ENCODE measurements around the gene DDX20. TPM values are rescaled to one million over a fixed set of nuclear protein-coding genes. Genes with fewer than 3 reads are reported as not detected.
"Not testable (repeated sequence)": the region's sequence is repeated elsewhere in the genome, so short reads cannot be mapped to it uniquely, and the experiment has no call there.

The DDX20 gene
- polyA plus RNA-seq, 3 donors from 2014 or later, result 4.1 to 12.3 (median 7.2) TPM

GRCh38 chr1:111735858-111736544, 19.7 kb upstream of the DDX20 start:
- Mint-ChIP-seq H3K4me1 (peaks cover 20 to 24% of the 10 kb centered on the region in 2 donors), H3K4me3 (no peak overlapping the region), H3K36me3 (no peaks in the 10 kb centered on the region), H3K27ac (no peak overlapping the region), H3K27me3 (ENCODE audit: low read depth in 3 of 3) (peaks cover 18 to 21% (median 18%) of the 10 kb centered on the region in 3 donors), H3K9me3 (no peaks in the 10 kb centered on the region)
- no peak for DNase-seq

GRCh38 chr1:111736548-111737215, 19.0 kb upstream of the DDX20 start:
- Mint-ChIP-seq H3K4me3 (peak overlapping the region in 1 of 5 donors; percentile 3), H3K9me3 (no peaks in the 10 kb centered on the region), H3K27ac (no peak overlapping the region), H3K4me1 (peaks cover 21 to 24% of the 10 kb centered on the region in 2 donors), H3K27me3 (ENCODE audit: low read depth in 3 of 3) (peaks cover 18 to 23% (median 23%) of the 10 kb centered on the region in 3 donors), H3K36me3 (no peaks in the 10 kb centered on the region)
- DNase-seq, result no peak

- Mint-ChIP-seq H3K27me3 (ENCODE audit: low read depth in 3 of 3) (peaks cover 18 to 29% (median 28%) of the 10 kb centered on the region in 3 donors), H3K36me3 (no peaks in the 10 kb centered on the region), H3K4me3 (peak overlapping the region; percentile 76 to 90 (median 81)), H3K9me3 (no peaks in the 10 kb centered on the region), H3K4me1 (peaks cover 21 to 24% of the 10 kb centered on the region in 2 donors), H3K27ac (peak overlapping the region in 2 of 6 donors; percentile 1 to 72)
- no peak for DNase-seq
Measured at GRCh38 chr1:111737216-111738132, 18.2 kb upstream of the DDX20 start.

GRCh38 chr1:111738133-111738435, 17.6 kb upstream of the DDX20 start:
- peak overlapping the region in 2 of 6 donors; percentile 1 to 72 for H3K27ac Mint-ChIP-seq
- H3K4me1 Mint-ChIP-seq, result peaks cover 21 to 24% of the 10 kb centered on the region in 2 donors
- peaks cover 18 to 29% (median 28%) of the 10 kb centered on the region in 3 donors for H3K27me3 Mint-ChIP-seq (ENCODE audit: low read depth in 3 of 3)
- H3K36me3 Mint-ChIP-seq, result no peaks in the 10 kb centered on the region
- H3K4me3 Mint-ChIP-seq, result peak overlapping the region; percentile 76 to 90 (median 81)
- DNase-seq, result no peak
- H3K9me3 Mint-ChIP-seq, result no peaks in the 10 kb centered on the region

- peak overlapping the region in 2 of 6 donors; percentile 64 to 69 for H3K27ac Mint-ChIP-seq
Measured at GRCh38 chr1:111738436-111739193, 17.1 kb upstream of the DDX20 start.

GRCh38 chr1:111739194-111739924, 16.3 kb upstream of the DDX20 start, which contains the start of gene INKA2:
TSS of gene INKA2 (minus strand) at chr1:111739395. CDS start at chr1:111739242, 153 bp downstream.
- H3K27me3 Mint-ChIP-seq (ENCODE audit: low read depth in 3 of 3), result peaks cover 17 to 29% (median 28%) of the 10 kb centered on the region in 3 donors

More at GRCh38 chr1:111738436-111739193, 17.1 kb upstream of the DDX20 start:
- Mint-ChIP-seq H3K27me3 (ENCODE audit: low read depth in 3 of 3) (peaks cover 18 to 29% (median 28%) of the 10 kb centered on the region in 3 donors), H3K4me1 (peaks cover 21 to 24% of the 10 kb centered on the region in 2 donors), H3K9me3 (no peaks in the 10 kb centered on the region), H3K36me3 (no peaks in the 10 kb centered on the region), H3K4me3 (peak overlapping the region; percentile 83 to 91 (median 87))
- DNase-seq, result peak; percentile 29 to 45 (median 35)

GRCh38 chr1:111739925-111740765, 15.6 kb upstream of the DDX20 start:
- peak in 2 of 3 donors; percentile 20 to 28 for DNase-seq

More at GRCh38 chr1:111739194-111739924, 16.3 kb upstream of the DDX20 start, which contains the start of gene INKA2:
- peaks cover 21 to 24% of the 10 kb centered on the region in 2 donors for H3K4me1 Mint-ChIP-seq
- H3K4me3 Mint-ChIP-seq, result peak within 1 kb of the TSS; percentile 83 to 91 (median 87)
- H3K36me3 Mint-ChIP-seq, result no peaks in the 10 kb centered on the region
- peak; percentile 61 to 65 (median 64) for DNase-seq
- peak within 1 kb of the TSS in 4 of 6 donors; percentile 56 to 69 (median 62) for H3K27ac Mint-ChIP-seq
- H3K9me3 Mint-ChIP-seq, result no peaks in the 10 kb centered on the region

GRCh38 chr1:111742292-111742691, 13.4 kb upstream of the DDX20 start:
- Mint-ChIP-seq H3K27me3 (ENCODE audit: low read depth in 3 of 3) (peaks cover 14 to 32% (median 21%) of the 10 kb centered on the region in 3 donors), H3K4me1 (peaks cover 21 to 24% of the 10 kb centered on the region in 2 donors)
- not testable (repeated sequence) for H3K27ac Mint-ChIP-seq, H3K4me3 Mint-ChIP-seq, H3K36me3 Mint-ChIP-seq, DNase-seq, H3K9me3 Mint-ChIP-seq

More at GRCh38 chr1:111739925-111740765, 15.6 kb upstream of the DDX20 start:
- Mint-ChIP-seq H3K27me3 (ENCODE audit: low read depth in 3 of 3) (peaks cover 17 to 32% (median 28%) of the 10 kb centered on the region in 3 donors), H3K36me3 (no peaks in the 10 kb centered on the region), H3K4me1 (peaks cover 21 to 24% of the 10 kb centered on the region in 2 donors), H3K27ac (peak overlapping the region in 3 of 6 donors; percentile 56 to 67 (median 61)), H3K4me3 (peak overlapping the region; percentile 82 to 91 (median 86)), H3K9me3 (no peaks in the 10 kb centered on the region)

- peaks cover 8 to 28% (median 16%) of the 10 kb centered on the region in 3 donors for H3K27me3 Mint-ChIP-seq (ENCODE audit: low read depth in 3 of 3)
- H3K36me3 Mint-ChIP-seq, result no peaks in the 10 kb centered on the region
- no peaks in the 10 kb centered on the region for H3K9me3 Mint-ChIP-seq
- no peak overlapping the region for H3K27ac Mint-ChIP-seq
- H3K4me3 Mint-ChIP-seq, result no peak overlapping the region
- no peak for DNase-seq
- peaks cover 16 to 17% of the 10 kb centered on the region in 2 donors for H3K4me1 Mint-ChIP-seq
Measured at GRCh38 chr1:111742938-111743549, 12.7 kb upstream of the DDX20 start.

- Mint-ChIP-seq H3K36me3 (no peaks in the 10 kb centered on the region), H3K4me1 (peaks cover 11 to 15% of the 10 kb centered on the region in 2 donors), H3K27ac (no peak overlapping the region), H3K27me3 (ENCODE audit: low read depth in 3 of 3) (peaks cover 7 to 26% (median 14%) of the 10 kb centered on the region in 3 donors), H3K9me3 (no peaks in the 10 kb centered on the region), H3K4me3 (no peak overlapping the region)
- DNase-seq, result no peak
Measured at GRCh38 chr1:111743679-111744101, 12.0 kb upstream of the DDX20 start.

Data from immature natural killer cell (primary cell).